HepG2 (cell line): ENCODE measurements around the gene IPO8. TPM values are rescaled to one million over a fixed set of nuclear protein-coding genes. Genes with fewer than 3 reads are reported as not detected.

Experiments
- BCL6 ChIP-seq: IDR thresholded peaks from 2 replicates; pipeline ENCODE4 v1.6.1; 2016; ENCODE audit warnings: missing genetic modification reagents, missing compliant biosample characterization
- BRCA1 ChIP-seq: sonication (generic); formaldehyde crosslinking; IDR thresholded peaks from 2 replicates; pipeline ENCODE4 v1.4.0; 2020; ENCODE audit warnings: missing genetic modification reagents
- CHCHD3 ChIP-seq: sonication (generic); formaldehyde crosslinking; IDR thresholded peaks from 2 replicates; pipeline ENCODE4 v1.8.0; 2022; ENCODE audit warnings: mild to moderate bottlenecking, missing genetic modification reagents, moderate library complexity
- GTF2F1 ChIP-seq: fragments of 150-350 bp; IDR thresholded peaks from 2 replicates; pipeline ENCODE4 v1.6.1; 2014; ENCODE audit warnings: low read length
- IKZF1 ChIP-seq: fragments of 450-650 bp; IDR thresholded peaks from 2 replicates; pipeline ENCODE4 v1.7.1; 2016
- KDM3A ChIP-seq: IDR thresholded peaks from 2 replicates; pipeline ENCODE4 v1.6.1; 2018; ENCODE audit warnings: low read depth, missing compliant biosample characterization
- KDM4B ChIP-seq: sonication (generic); formaldehyde crosslinking; IDR thresholded peaks from 2 replicates; pipeline ENCODE4 v1.4.0; 2020; ENCODE audit warnings: missing genetic modification reagents
- MIER3 ChIP-seq: IDR thresholded peaks from 2 replicates; pipeline ENCODE4 v1.6.1; 2016; ENCODE audit warnings: missing compliant biosample characterization, borderline replicate concordance
- MIXL1 ChIP-seq: IDR thresholded peaks from 2 replicates; pipeline ENCODE4 v1.6.1; 2016
- MXI1 ChIP-seq: IDR thresholded peaks from 3 replicates; pipeline ENCODE4 v1.6.1; 2012; ENCODE audit warnings: low read depth, low read length, inconsistent platforms, borderline replicate concordance
- NONO ChIP-seq, 2 experiments: fragments of 450-650 bp in 1 of 2; sonication (generic) in 1 of 2; formaldehyde crosslinking in 1 of 2; IDR thresholded peaks in 1 of 2; conservative IDR thresholded peaks in 1 of 2; 2 replicates each; pipeline versions ENCODE4 v1.6.1 to v1.8.0; 2017 to 2022; ENCODE audit warnings: mild to moderate bottlenecking in 1 of 2, missing genetic modification reagents in 1 of 2, moderate library complexity in 1 of 2
- NR3C1 ChIP-seq: sonication (generic); formaldehyde crosslinking; IDR thresholded peaks from 2 replicates; pipeline ENCODE4 v1.4.0; 2020; ENCODE audit warnings: missing genetic modification reagents
- ONECUT2 ChIP-seq: sonication (generic); formaldehyde crosslinking; IDR thresholded peaks from 2 replicates; pipeline ENCODE4 v1.4.0; 2020; ENCODE audit warnings: missing genetic modification reagents
- POLR2G ChIP-seq: fragments of 200-400 bp; formaldehyde crosslinking; IDR thresholded peaks from 2 replicates; pipeline ENCODE4 v1.6.1; 2018; ENCODE audit warnings: mild to moderate bottlenecking, low read depth, low read length, moderate library complexity
- PRPF4 ChIP-seq: fragments of 200-400 bp; formaldehyde crosslinking; IDR thresholded peaks from 2 replicates; pipeline ENCODE4 v1.6.1; 2016; ENCODE audit warnings: low read length, low read depth; ENCODE audit not compliant: poor library complexity, severe bottlenecking
- RORA ChIP-seq: sonication (generic); formaldehyde crosslinking; IDR thresholded peaks from 2 replicates; pipeline ENCODE4 v1.5.0; 2020; ENCODE audit warnings: mild to moderate bottlenecking, missing genetic modification reagents, moderate library complexity
- SIX1 ChIP-seq: sonication (generic); formaldehyde crosslinking; IDR thresholded peaks from 2 replicates; pipeline ENCODE4 v1.4.0; 2020; ENCODE audit warnings: missing genetic modification reagents, borderline replicate concordance
- SNAPC2 ChIP-seq: sonication (generic); formaldehyde crosslinking; IDR thresholded peaks from 2 replicates; pipeline ENCODE4 v1.8.1; 2022; ENCODE audit warnings: mild to moderate bottlenecking, missing genetic modification reagents
- THAP8 ChIP-seq: sonication (generic); formaldehyde crosslinking; IDR thresholded peaks from 2 replicates; pipeline ENCODE4 v1.5.1; 2020; ENCODE audit warnings: missing genetic modification reagents, mild to moderate bottlenecking, borderline replicate concordance
- TSC22D2 ChIP-seq: sonication (generic); formaldehyde crosslinking; IDR thresholded peaks from 2 replicates; pipeline ENCODE4 v1.5.1; 2020; ENCODE audit warnings: missing genetic modification reagents, mild to moderate bottlenecking, borderline replicate concordance
- ZFP36 ChIP-seq: fragments of 150-350 bp; IDR thresholded peaks from 2 replicates; pipeline ENCODE4 v1.6.1; 2018; ENCODE audit warnings: borderline replicate concordance, low read length, low read depth; ENCODE audit not compliant: partially characterized antibody
- ZHX1 ChIP-seq: sonication (generic); formaldehyde crosslinking; IDR thresholded peaks from 2 replicates; pipeline ENCODE4 v1.8.1; 2022; ENCODE audit warnings: low read depth, mild to moderate bottlenecking, missing genetic modification reagents
- ZNF20 ChIP-seq: sonication (generic); formaldehyde crosslinking; IDR thresholded peaks from 2 replicates; pipeline ENCODE4 v1.4.0; 2020; ENCODE audit warnings: mild to moderate bottlenecking, moderate library complexity, missing genetic modification reagents
- ZNF3 ChIP-seq: IDR thresholded peaks from 2 replicates; pipeline ENCODE4 v1.7.0; 2017; ENCODE audit warnings: inconsistent platforms
- ZNF556 ChIP-seq: sonication (generic); formaldehyde crosslinking; IDR thresholded peaks from 2 replicates; pipeline ENCODE4 v1.4.0; 2020; ENCODE audit warnings: mild to moderate bottlenecking, missing genetic modification reagents, borderline replicate concordance
- ZNF580 ChIP-seq: IDR thresholded peaks from 2 replicates; pipeline ENCODE4 v1.6.1; 2016; ENCODE audit warnings: low read depth, borderline replicate concordance
- ZNF619 ChIP-seq: sonication (generic); formaldehyde crosslinking; IDR thresholded peaks from 2 replicates; pipeline ENCODE4 v1.4.0; 2020; ENCODE audit warnings: mild to moderate bottlenecking, missing genetic modification reagents
- ZSCAN22 ChIP-seq: sonication (generic); formaldehyde crosslinking; IDR thresholded peaks from 2 replicates; pipeline ENCODE4 v1.4.0; 2020; ENCODE audit warnings: mild to moderate bottlenecking, missing genetic modification reagents
- polyA plus RNA-seq, 8 experiments: library from polyadenylated mRNA; depleted of rRNA in 3 of 8; stranded (reverse) in 7 of 8; unstranded in 1 of 8; fragments of >200 nt; fragmentation: Illumina TruSeq in 4 of 8; extraction: Trizol in 4 of 8; gene quantifications; 2 replicates each; pipeline versions ENCODE4 v1.2.1 to v1.2.3, GENCODE V29; 2011 to 2016; ENCODE audit warnings: low read depth in 4 of 8, missing spikeins in 1 of 8, mixed read lengths in 1 of 8; ENCODE audit not compliant: insufficient read depth in 1 of 8
- total RNA-seq, 5 experiments: library from RNA; depleted of rRNA; stranded (reverse); fragments of >200 nt; fragmentation: Illumina TruSeq; extraction: Trizol; gene quantifications; 2 replicates each; pipeline ENCODE4 v1.2.3, GENCODE V29; 2016; ENCODE audit warnings: low read depth in 1 of 5

Gene IPO8
- total and polyA plus RNA-seq, 2 of the 13 experiments (the other 11 are each of a cell fraction or from before 2014, with no cell fraction given) = 6.3 to 21.8 TPM

GRCh38 chr12:30599608-30600007, 96.1 kb downstream of the IPO8 start (continued):
- TF ChIP-seq ZNF3 (CRISPR knock-in tag) = no peak
- no peak for TF ChIP-seq KDM4B
- no peak; the same call in 2 of the 3 replicates for TF ChIP-seq MXI1
- no peak for TF ChIP-seq IKZF1
- TF ChIP-seq TSC22D2 = no peak
- TF ChIP-seq ZHX1 (CRISPR knock-in tag) = no peak
- no peak for TF ChIP-seq ZFP36
- no peak for TF ChIP-seq THAP8
- TF ChIP-seq MIER3 (CRISPR knock-in tag) = peak; percentile 66
- TF ChIP-seq ONECUT2 (CRISPR knock-in tag) = no peak
- TF ChIP-seq POLR2G = no peak
- TF ChIP-seq GTF2F1 = no peak
- no peak for TF ChIP-seq ZNF619 (CRISPR knock-in tag)
- peak; percentile 99 for TF ChIP-seq SIX1 (CRISPR knock-in tag)
- no peak for TF ChIP-seq PRPF4
- no peak for TF ChIP-seq BRCA1
- no peak for TF ChIP-seq CHCHD3 (CRISPR knock-in tag)
- TF ChIP-seq NR3C1 (CRISPR knock-in tag) = no peak
- TF ChIP-seq ZNF580 = no peak
- TF ChIP-seq NONO (IDR thresholded peaks at IDR 0.05) = no peak
- 0 out of 2 replicates have a peak, but pooled peaks have one; percentile 33 for TF ChIP-seq NONO (CRISPR knock-in tag; conservative IDR thresholded peaks at IDR 0.05)
- TF ChIP-seq ZNF20 (CRISPR knock-in tag) = no peak
- no peak for TF ChIP-seq ZNF556 (CRISPR knock-in tag)
- peak; percentile 84 for TF ChIP-seq MIXL1 (CRISPR knock-in tag)
- no peak for TF ChIP-seq KDM3A
- TF ChIP-seq ZSCAN22 (CRISPR knock-in tag) = no peak
- peak; percentile 85 for TF ChIP-seq BCL6 (CRISPR knock-in tag)
- no peak for TF ChIP-seq RORA (CRISPR knock-in tag)
- TF ChIP-seq SNAPC2 = no peak
